ENCODE results near the gene C11orf86. TPM values are rescaled to one million over a fixed set of nuclear protein-coding genes. Genes with fewer than 3 reads are reported as not detected.
"Not testable (repeated sequence)": the region's sequence is repeated elsewhere in the genome, so short reads cannot be mapped to it uniquely, and the experiment has no call there.

Gene C11orf86
- total and polyA plus RNA-seq, 9 donors = 2.6 TPM; not detected in 8

- TF ChIP-seq CTCF (IDR thresholded peaks at IDR 0.05) (no peak), POLR2A (IDR thresholded peaks at IDR 0.05) (no peak), EP300 (IDR thresholded peaks at IDR 0.05) (no peak)
- Histone ChIP-seq H3K9me3 (no peaks in the 10 kb centered on the region), H3K27ac (peak overlapping the region in 1 of 2 donors; percentile 63), H3K4me1 (ENCODE audit: insufficient read depth) (no peaks in the 10 kb centered on the region), H3K27me3 (no peaks in the 10 kb centered on the region), H3K36me3 (no peaks in the 10 kb centered on the region), H3K4me3 (peak overlapping the region; percentile 86)
- 1 to 4% (median 1%) methylated on average over 4 to 40 of the region's 40 CpGs for WGBS, 3 donors
- intact Hi-C loops (cut with DNase I) = no loop called here
- no peak for DNase-seq
Observed at GRCh38 chr11:66957971-66958231, 17.2 kb upstream of the C11orf86 start.

GRCh38 chr11:66958232-66958955 is 16.7 kb upstream of the C11orf86 start, which contains the start of gene PC:
TSS of gene PC (minus strand) at chr11:66958383. CDS start at chr11:66872159, 86,224 bp downstream.
- Histone ChIP-seq H3K9me3 (no peaks in the 10 kb centered on the region), H3K27me3 (no peaks in the 10 kb centered on the region), H3K4me1 (ENCODE audit: insufficient read depth) (no peaks in the 10 kb centered on the region), H3K4me3 (peak within 1 kb of the TSS; percentile 86), H3K27ac (peak within 1 kb of the TSS in 1 of 2 donors; percentile 73), H3K36me3 (no peaks in the 10 kb centered on the region)
- peak; percentile 99 to 100 (median 100) for DNase-seq
- WGBS, 3 donors = 0 to 1% (median 1%) methylated on average over 54 to 74 of the region's 74 CpGs
- intact Hi-C loops (cut with DNase I) = no loop called here
- TF ChIP-seq CTCF (IDR thresholded peaks at IDR 0.05) (no peak), POLR2A (IDR thresholded peaks at IDR 0.05) (peak; percentile 57), EP300 (IDR thresholded peaks at IDR 0.05) (peak; percentile 45)

- H3K27ac ChIP-seq = peak overlapping the region in 1 of 2 donors; percentile 73
- H3K4me3 ChIP-seq = peak overlapping the region; percentile 18
- H3K27me3 ChIP-seq = no peaks in the 10 kb centered on the region
- DNase-seq = no peak
- no peaks in the 10 kb centered on the region for H3K4me1 ChIP-seq (ENCODE audit: insufficient read depth)
- no peaks in the 10 kb centered on the region for H3K36me3 ChIP-seq
- WGBS, 3 donors = 9 to 18% (median 12%) methylated on average over 10 of the region's 10 CpGs
- H3K9me3 ChIP-seq = no peaks in the 10 kb centered on the region
- intact Hi-C loops (cut with DNase I) = no loop called here
- no peak for TF ChIP-seq EP300 (IDR thresholded peaks at IDR 0.05)
- no peak for TF ChIP-seq CTCF (IDR thresholded peaks at IDR 0.05)
- TF ChIP-seq POLR2A (IDR thresholded peaks at IDR 0.05) = no peak
Observed at GRCh38 chr11:66958956-66959274, 16.2 kb upstream of the C11orf86 start.

- H3K36me3 ChIP-seq; H3K4me3 ChIP-seq; DNase-seq; H3K9me3 ChIP-seq; H3K27me3 ChIP-seq; H3K4me1 ChIP-seq (ENCODE audit: insufficient read depth); intact Hi-C loops (cut with DNase I); H3K27ac ChIP-seq: not testable (repeated sequence)
- 80 to 86% (median 82%) methylated on average over 5 of the region's 5 CpGs for WGBS, 3 donors
Observed at GRCh38 chr11:66961691-66962213, 13.4 kb upstream of the C11orf86 start.

GRCh38 chr11:66962247-66962646 is 12.9 kb upstream of the C11orf86 start:
- H3K4me3 ChIP-seq = no peak overlapping the region
- no peaks in the 10 kb centered on the region for H3K27me3 ChIP-seq
- H3K9me3 ChIP-seq = no peaks in the 10 kb centered on the region
- DNase-seq = no peak
- no peak overlapping the region for H3K27ac ChIP-seq
- TF ChIP-seq EP300 (IDR thresholded peaks at IDR 0.05) = no peak
- no peak for TF ChIP-seq POLR2A (IDR thresholded peaks at IDR 0.05)
- TF ChIP-seq CTCF (IDR thresholded peaks at IDR 0.05) = no peak
- H3K4me1 ChIP-seq (ENCODE audit: insufficient read depth) = no peaks in the 10 kb centered on the region
- 87 to 95% (median 91%) methylated on average over 2 of the region's 2 CpGs for WGBS, 3 donors
- intact Hi-C loops (cut with DNase I) = no loop called here
- H3K36me3 ChIP-seq = no peaks in the 10 kb centered on the region

All from ovary (tissue), 9 donors.